ENCODE results near the gene RPS6KA3. TPM values are rescaled to one million over a fixed set of nuclear protein-coding genes. Genes with fewer than 3 reads are reported as not detected.
A peak's percentile ranks its signal among the peaks of the same experiment; 100 is the strongest.

The RPS6KA3 gene
- total RNA-seq, 1 experiment from 2014 or later = 9.2 TPM

GRCh38 chrX:20267607-20267930, 860 bp upstream of the RPS6KA3 start:
- no peak overlapping the region for H3K4ac ChIP-seq (ENCODE audit: low read depth, low read length)
- no peak for TF ChIP-seq CTCF (conservative IDR thresholded peaks at IDR 0.05)
- H3K27ac Mint-ChIP-seq = peak overlapping the region in 1 of 3 experiments; percentile 48; a peak in 1 of 7 replicates
- H4K20me1 ChIP-seq (ENCODE audit: control insufficient read depth, insufficient read depth, insufficient read length) = no peaks in the 10 kb centered on the region
- peaks cover 4% of the 10 kb centered on the region; the same call in 1 of the 2 replicates for H3K27me3 ChIP-seq (ENCODE audit: insufficient read depth, low read length)
- H3K36me3 Mint-ChIP-seq (ENCODE audit: insufficient read depth in 1 of 3, low read depth in 3 of 3) = 0 out of 7 replicates have a peak, but pooled peaks cover 0 to 6% (median 0%) of the 10 kb centered on the region in 3 experiments
- DNase-seq = no peak
- H3K9me3 ChIP-seq (ENCODE audit: control insufficient read depth, low read depth, low read length) = peaks cover 8% of the 10 kb centered on the region
- H3K9me3 Mint-ChIP-seq = peaks cover 35 to 56% of the 10 kb centered on the region in 2 experiments
- H3K27ac ChIP-seq (ENCODE audit: insufficient read length, low read depth, low read length) = no peak overlapping the region
- no peak overlapping the region for H2BK15ac ChIP-seq (ENCODE audit: low read depth, low read length)
- H4K5ac ChIP-seq (ENCODE audit: insufficient read length, low read depth, low read length) = no peak overlapping the region
- H3K23ac ChIP-seq (ENCODE audit: insufficient read length, low read depth, low read length) = no peak overlapping the region
- WGBS (ENCODE audit: extremely low coverage, insufficient read length, low lambda C conversion rate) = no CpG with 5 or more reads among the region's 14 CpGs
- H4K8ac ChIP-seq (replicated peaks; ENCODE audit: insufficient read length, low read depth, low read length) = no peak overlapping the region
- H3K4me1 Mint-ChIP-seq = peaks cover 2 to 3% of the 10 kb centered on the region in 2 experiments; a peak in 3 of 4 replicates
- H4K91ac ChIP-seq (ENCODE audit: insufficient read length, low read depth, low read length) = no peak overlapping the region
- H3K79me1 ChIP-seq (ENCODE audit: insufficient read depth, low read depth, low read length, poor library complexity, severe bottlenecking) = no peaks in the 10 kb centered on the region
- H3K23me2 ChIP-seq (ENCODE audit: insufficient read length, low read depth, low read length, poor library complexity, severe bottlenecking) = peaks cover 3% of the 10 kb centered on the region
- peaks cover 53% of the 10 kb centered on the region for H3K27me3 Mint-ChIP-seq (ENCODE audit: low read depth)
- no peaks in the 10 kb centered on the region for H3K79me2 ChIP-seq (ENCODE audit: insufficient read depth, low read length)
- H3K18ac ChIP-seq (ENCODE audit: insufficient read length, low read depth, low read length) = no peak overlapping the region
- no peak overlapping the region for H2BK20ac ChIP-seq (ENCODE audit: low read depth, low read length, poor library complexity, severe bottlenecking)
- H3K4me2 ChIP-seq (ENCODE audit: insufficient read depth, insufficient read length, low read length) = peak overlapping the region; percentile 56
- no peak overlapping the region for H2AK5ac ChIP-seq (ENCODE audit: insufficient read length, low read length)
- H2BK5ac ChIP-seq (ENCODE audit: insufficient read length, low read length) = no peak overlapping the region
- H2AFZ ChIP-seq (ENCODE audit: low read length) = no peak overlapping the region
- H3K4me1 ChIP-seq (ENCODE audit: insufficient read depth, low read length) = no peaks in the 10 kb centered on the region
- H2BK120ac ChIP-seq (ENCODE audit: low read depth, low read length, poor library complexity, severe bottlenecking) = no peak overlapping the region
- no peak overlapping the region for H3K9ac ChIP-seq (ENCODE audit: extremely low read depth, insufficient read length, low read length)
- no peak overlapping the region for H3K14ac ChIP-seq (ENCODE audit: insufficient read depth, low read length)
- H3K4me3 Mint-ChIP-seq = peak overlapping the region; percentile 74 to 93
- H2BK12ac ChIP-seq (ENCODE audit: insufficient read length, low read depth, low read length) = no peak overlapping the region
- H3T11ph ChIP-seq (ENCODE audit: low read length) = no peak overlapping the region
- no peak overlapping the region for H3K56ac ChIP-seq (ENCODE audit: insufficient read length, low read depth, low read length)
